ENCODE results near the gene PDE11A. TPM values are rescaled to one million over a fixed set of nuclear protein-coding genes. Genes with fewer than 3 reads are reported as not detected.

The PDE11A gene
- total RNA-seq, 1 experiment from 2014 or later, result not detected

- DNase-seq (ENCODE audit: unreplicated experiment), result no peak
- Mint-ChIP-seq H3K27me3 (ENCODE audit: insufficient read depth, unreplicated experiment) (no peaks in the 10 kb centered on the region), H3K9me3 (ENCODE audit: unreplicated experiment) (no peaks in the 10 kb centered on the region), H3K4me1 (ENCODE audit: insufficient read depth, unreplicated experiment) (peaks cover 7% of the 10 kb centered on the region), H3K4me3 (ENCODE audit: unreplicated experiment) (no peak overlapping the region), H3K36me3 (ENCODE audit: insufficient read depth, unreplicated experiment) (peaks cover 14% of the 10 kb centered on the region), H3K27ac (ENCODE audit: low read depth, unreplicated experiment) (no peak overlapping the region)
- intact Hi-C loops (cut with micrococcal nuclease), result loop anchor here (10.0 kb wide), 1 partner anchor 1160 kb away; no protein-coding TSS in a partner anchor
- ChIA-PET POLR2A (interaction anchor here (0.6 to 1.0 kb wide), 2 partner anchors 26 to 223 kb away, joined by 3 read pairs; no protein-coding TSS in a partner anchor), CTCF (interaction anchor here (1.2 to 6.1 kb wide), 5 partner anchors 9 to 305 kb away, joined by 3 to 67 read pairs (median 25); no protein-coding TSS in a partner anchor)
- BruUV-seq (replicated peaks), result no TSS peak
- TF ChIP-seq CTCF (IDR thresholded peaks at IDR 0.05; ENCODE audit: unreplicated experiment), result no peak
Observed at GRCh38 chr2:178115271-178115670, 42.7 kb upstream of the PDE11A start.

- CTCF ChIA-PET, result interaction anchor here (0.8 to 6.1 kb wide), 9 partner anchors 10 to 315 kb away, joined by 3 to 67 read pairs (median 5); no protein-coding TSS in a partner anchor
- POLR2A ChIA-PET, result interaction anchor here (0.7 to 4.8 kb wide), 4 partner anchors 10 to 302 kb away, joined by 3 to 61 read pairs (median 12); no protein-coding TSS in a partner anchor
- H3K27me3 Mint-ChIP-seq (ENCODE audit: insufficient read depth, unreplicated experiment), result no peaks in the 10 kb centered on the region
- no peaks in the 10 kb centered on the region for H3K9me3 Mint-ChIP-seq (ENCODE audit: unreplicated experiment)
- H3K4me3 Mint-ChIP-seq (ENCODE audit: unreplicated experiment), result no peak overlapping the region
- TF ChIP-seq CTCF (IDR thresholded peaks at IDR 0.05; ENCODE audit: unreplicated experiment), result no peak
- peaks cover 7% of the 10 kb centered on the region for H3K4me1 Mint-ChIP-seq (ENCODE audit: insufficient read depth, unreplicated experiment)
- intact Hi-C loops (cut with micrococcal nuclease), result loop anchor here (5.0 to 10.0 kb wide), 3 partner anchors 317 to 1160 kb away; no protein-coding TSS in a partner anchor
- H3K36me3 Mint-ChIP-seq (ENCODE audit: insufficient read depth, unreplicated experiment), result peaks cover 13% of the 10 kb centered on the region
- H3K27ac Mint-ChIP-seq (ENCODE audit: low read depth, unreplicated experiment), result no peak overlapping the region
- BruUV-seq (replicated peaks), result no TSS peak
- no peak for DNase-seq (ENCODE audit: unreplicated experiment)
Observed at GRCh38 chr2:178114462-178114861, 41.9 kb upstream of the PDE11A start.

GRCh38 chr2:178112202-178113152, 39.9 kb upstream of the PDE11A start, which contains the start of gene RBM45:
Gene RBM45, plus strand, starts transcription at chr2:178112437. Its CDS starts 110 bp downstream, at chr2:178112547.
- ChIA-PET POLR2A (interaction anchor here (0.6 to 4.8 kb wide), 26 partner anchors 11 to 411 kb away, joined by 3 to 61 read pairs (median 4); partner anchors contain the start of genes OSBPL6, PJVK and PRKRA), CTCF (interaction anchor here (0.5 to 6.1 kb wide), 41 partner anchors 12 to 379 kb away, joined by 3 to 67 read pairs (median 4); no protein-coding TSS in a partner anchor)
- H3K36me3 Mint-ChIP-seq (ENCODE audit: insufficient read depth, unreplicated experiment), result peaks cover 7% of the 10 kb centered on the region
- H3K27me3 Mint-ChIP-seq (ENCODE audit: insufficient read depth, unreplicated experiment), result no peaks in the 10 kb centered on the region
- H3K27ac Mint-ChIP-seq (ENCODE audit: low read depth, unreplicated experiment), result peak within 1 kb of the TSS; percentile 87
- intact Hi-C loops (cut with micrococcal nuclease), result loop anchor here (1.0 to 10.0 kb wide), 5 partner anchors 129 to 1162 kb away; no protein-coding TSS in a partner anchor
- peak within 1 kb of the TSS; percentile 93 for H3K4me3 Mint-ChIP-seq (ENCODE audit: unreplicated experiment)
- no TSS peak for BruUV-seq (replicated peaks)
- peaks cover 7% of the 10 kb centered on the region for H3K4me1 Mint-ChIP-seq (ENCODE audit: insufficient read depth, unreplicated experiment)
- peak; percentile 94 for TF ChIP-seq CTCF (IDR thresholded peaks at IDR 0.05; ENCODE audit: unreplicated experiment)
- no peaks in the 10 kb centered on the region for H3K9me3 Mint-ChIP-seq (ENCODE audit: unreplicated experiment)
- peak; percentile 97 for DNase-seq (ENCODE audit: unreplicated experiment)

All from MCF 10A (cell line).